ENCODE measurements around the gene SUSD6.

SUSD6 gene

DNA sequence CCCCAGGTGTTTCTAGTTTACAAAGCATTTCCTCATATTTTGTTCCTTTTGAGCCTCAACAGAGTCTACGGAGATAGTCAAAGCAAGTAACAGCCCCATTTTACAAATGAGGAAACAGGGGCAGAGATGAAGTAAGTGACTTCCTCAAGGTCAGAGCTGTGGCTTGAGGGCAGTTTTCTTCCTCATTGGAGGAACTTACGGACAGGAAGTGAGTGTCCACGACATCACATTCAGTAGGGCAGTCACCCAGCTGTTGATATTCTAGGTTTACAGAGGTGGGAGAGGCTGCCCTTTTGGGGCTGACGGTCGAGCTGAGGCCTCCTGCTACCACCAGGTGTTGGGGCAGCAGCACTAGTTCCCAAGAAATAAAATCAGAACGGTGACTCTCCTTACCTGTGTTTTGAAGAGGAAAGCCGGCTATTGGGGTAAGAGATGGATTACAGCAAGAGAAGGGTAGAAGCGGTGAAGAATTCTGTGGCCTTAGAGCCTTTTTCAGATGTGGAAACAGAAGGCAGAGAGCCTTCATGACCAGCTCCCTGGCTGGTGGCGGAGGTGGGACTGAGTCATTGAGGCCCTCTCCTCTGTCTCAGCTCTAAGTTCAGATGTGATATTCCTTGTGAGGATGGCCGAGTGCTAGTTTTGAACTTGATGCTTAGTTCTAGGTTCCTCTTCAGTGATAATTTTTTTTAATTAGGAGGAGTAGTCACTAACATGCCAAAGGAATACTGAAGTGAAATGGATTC is 41.7 kb downstream of the SUSD6 start:
- DNase-seq: no peak

DNA sequence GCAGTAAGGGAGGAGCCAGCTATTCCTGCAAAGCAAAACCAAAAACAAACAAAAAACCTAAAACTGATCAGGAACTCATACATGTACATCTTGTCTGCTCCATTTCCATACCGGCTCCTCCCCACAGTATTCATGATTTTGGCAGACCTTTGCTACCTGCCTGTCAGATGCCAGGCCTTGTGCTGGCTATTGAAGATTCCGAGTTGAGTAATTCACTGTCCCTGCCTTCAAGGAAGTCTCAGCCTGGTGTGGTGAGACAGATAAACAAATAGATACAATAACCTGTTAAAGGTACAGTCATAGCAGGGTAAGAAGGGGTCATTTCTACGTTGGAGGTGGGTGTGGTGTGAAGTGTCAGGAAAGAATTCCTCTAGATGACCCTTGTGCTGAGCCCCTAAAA is 42.7 kb downstream of the SUSD6 start:
- DNase-seq: no peak

DNA sequence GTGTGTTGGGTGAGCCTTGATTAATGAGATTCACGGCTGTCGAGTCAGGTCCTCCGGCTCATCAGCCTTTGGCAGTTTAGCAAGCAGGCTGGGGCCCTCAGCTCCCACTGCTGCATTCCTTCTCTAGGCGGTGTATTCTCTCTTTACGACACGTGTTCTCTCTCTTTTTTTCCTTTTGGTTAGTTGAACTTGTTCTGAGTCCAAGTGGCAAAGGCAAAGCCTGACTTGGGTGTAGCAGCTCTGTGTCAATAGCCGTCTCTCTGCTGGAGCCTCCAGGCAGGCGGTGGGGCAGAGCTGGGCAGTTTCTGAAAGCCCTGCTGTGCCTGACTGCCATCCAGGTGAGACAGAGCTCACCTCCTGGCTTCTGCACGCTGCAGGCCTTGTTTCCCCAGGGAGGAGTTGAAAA is 46.6 kb downstream of the SUSD6 start:
- peak; percentile 43 for DNase-seq

DNA sequence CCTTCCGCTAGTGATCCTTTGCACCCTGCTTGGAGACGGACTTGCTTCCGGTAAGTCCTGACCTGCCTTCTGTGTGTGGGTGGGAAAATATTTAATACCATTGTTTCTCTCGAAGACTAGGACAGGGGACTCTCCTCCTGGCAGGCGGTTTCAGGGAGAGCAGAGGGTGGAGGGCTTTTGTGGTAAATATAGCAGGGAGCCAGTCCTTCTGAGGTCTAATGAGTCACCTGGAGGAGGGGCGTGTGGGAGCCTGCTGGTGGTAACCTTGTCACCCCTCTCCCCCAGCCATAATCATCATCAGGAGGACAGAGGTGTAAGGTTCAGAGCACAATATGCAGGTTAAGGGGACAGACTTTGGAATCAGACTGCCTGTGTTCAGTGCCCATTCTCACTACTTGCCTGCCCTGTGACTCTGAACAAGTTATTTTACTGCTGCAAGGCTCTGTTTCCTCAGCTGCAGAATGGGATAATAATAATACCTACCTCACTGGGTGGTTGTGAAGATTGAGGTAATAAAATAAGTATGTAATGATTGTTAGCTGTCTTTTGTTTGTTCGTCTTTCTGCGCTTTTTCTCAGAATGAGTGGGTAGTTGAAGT is 47.4 kb downstream of the SUSD6 start:
- no peak for DNase-seq

DNA sequence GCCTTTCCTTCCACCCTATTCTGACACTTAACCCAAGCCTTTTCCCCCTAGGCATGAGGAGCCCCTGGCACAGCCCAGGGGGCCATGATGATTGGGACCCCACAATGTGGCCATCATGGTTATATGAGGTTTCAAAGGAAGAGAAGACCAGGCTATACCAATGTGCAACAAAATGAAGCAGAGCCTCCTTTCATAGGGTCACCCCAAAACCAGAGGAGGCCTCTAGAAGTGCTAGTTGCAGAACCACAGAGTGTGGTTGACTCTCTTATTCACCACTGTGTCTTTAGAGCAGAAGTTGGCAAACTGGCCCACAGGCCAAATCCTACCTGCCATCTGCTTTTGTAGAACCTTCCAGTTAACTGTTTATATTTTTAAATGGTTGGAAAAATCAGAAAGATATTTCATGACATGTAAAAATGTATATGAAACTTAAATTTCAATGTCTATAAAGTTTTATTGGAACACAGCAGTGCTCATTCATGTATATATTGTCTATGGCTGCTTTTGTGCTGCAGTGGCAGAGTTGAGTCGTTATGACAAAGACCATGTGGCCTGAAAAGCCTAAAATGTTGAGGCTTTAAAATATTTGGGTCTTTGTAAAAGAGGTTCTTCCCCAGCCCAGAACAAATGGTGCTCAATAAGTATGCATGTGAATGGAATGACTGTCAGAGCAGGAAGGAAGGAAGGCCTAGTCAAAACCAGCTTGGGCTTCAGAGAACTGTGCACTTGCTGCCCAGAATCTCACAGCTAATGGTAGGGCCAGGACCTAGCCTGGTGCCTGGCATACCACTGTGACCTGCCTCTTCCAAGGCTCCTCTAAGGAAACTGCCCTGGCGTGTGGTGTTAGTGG is 49.2 kb downstream of the SUSD6 start:
- DNase-seq: no peak

DNA sequence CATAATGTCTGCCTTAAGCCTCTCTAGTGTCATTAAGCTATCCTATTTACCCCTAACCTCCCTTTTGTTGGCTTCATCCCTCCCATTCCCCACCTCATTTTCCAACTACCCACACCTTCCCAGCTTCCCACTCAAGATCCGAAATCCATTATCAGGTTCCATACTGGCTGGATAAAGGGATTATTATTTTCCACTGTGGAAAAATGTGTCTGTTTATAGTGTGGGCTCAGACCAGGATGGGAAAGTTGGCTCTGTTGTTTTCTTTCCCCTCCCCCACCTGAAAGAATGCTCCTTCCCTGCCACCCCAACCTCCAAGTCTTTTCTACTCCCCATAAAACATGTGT is 49.8 kb downstream of the SUSD6 start:
- DNase-seq: no peak

DNA sequence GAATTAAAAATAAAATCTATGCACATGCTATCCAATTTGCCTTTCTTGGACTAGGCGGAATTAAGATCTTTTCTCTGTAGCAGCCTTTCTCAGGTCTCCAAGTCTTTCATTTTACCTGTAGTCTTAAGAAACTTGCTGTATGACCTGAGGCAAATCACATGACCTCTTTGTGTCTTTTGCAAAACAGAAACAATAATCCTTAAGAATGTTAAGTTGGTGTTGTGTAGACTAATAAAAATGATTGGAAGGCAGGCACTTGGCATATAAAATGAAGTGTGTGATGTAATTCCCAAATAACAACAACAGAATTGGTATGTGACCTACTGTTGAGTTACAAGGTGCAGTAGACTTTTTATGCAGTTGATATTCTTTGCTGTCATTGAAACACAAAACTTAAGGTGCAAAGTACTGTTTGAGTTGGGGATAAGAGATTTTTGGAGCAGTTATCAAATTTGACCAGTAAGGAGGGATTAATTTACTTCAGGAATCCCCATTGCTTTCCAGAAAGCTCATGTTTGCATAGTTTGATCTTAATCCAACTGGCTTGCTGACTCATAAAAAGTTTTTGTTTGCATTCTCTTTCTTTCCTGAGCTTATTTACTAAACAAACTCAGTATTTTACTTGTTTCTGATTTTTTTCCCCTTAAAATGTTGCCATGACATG is 51.4 kb downstream of the SUSD6 start:
- DNase-seq: no peak

DNA sequence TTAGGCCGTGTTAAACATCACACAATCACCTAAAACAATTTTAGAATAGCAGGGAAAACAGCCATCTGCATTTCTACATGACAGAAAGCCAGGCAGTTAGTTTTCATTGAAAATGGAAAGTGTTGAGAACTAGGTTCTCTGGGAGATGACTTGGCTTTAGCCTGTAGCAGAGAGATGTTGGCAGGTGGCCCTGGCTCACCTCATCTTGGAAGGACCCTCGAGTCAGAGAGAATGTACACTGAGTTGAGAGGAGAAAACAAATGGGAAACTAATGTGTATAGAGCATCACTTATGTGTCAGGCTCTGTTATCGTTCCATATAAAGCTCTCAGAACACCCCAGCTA is 51.9 kb downstream of the SUSD6 start:
- no peak for DNase-seq

DNA sequence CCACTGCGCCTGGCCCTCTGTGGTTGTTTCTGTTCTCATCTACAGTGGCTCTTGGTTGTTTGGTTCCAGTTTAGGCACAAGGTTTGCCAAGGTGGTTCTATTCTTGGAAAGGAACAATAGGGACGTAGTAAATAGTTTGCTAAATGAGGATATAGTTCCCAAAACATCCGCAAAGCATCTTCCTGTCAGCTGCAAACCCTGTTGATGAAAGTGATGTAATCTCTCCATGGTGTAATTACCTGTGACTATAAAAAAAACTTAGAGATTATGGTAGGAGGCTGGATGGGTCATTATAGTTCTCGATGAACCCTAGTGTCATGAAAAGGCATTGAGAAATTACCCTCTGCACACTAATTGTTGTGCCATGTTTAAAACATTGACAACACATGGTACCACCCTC is 52.9 kb downstream of the SUSD6 start:
- no peak for DNase-seq

DNA sequence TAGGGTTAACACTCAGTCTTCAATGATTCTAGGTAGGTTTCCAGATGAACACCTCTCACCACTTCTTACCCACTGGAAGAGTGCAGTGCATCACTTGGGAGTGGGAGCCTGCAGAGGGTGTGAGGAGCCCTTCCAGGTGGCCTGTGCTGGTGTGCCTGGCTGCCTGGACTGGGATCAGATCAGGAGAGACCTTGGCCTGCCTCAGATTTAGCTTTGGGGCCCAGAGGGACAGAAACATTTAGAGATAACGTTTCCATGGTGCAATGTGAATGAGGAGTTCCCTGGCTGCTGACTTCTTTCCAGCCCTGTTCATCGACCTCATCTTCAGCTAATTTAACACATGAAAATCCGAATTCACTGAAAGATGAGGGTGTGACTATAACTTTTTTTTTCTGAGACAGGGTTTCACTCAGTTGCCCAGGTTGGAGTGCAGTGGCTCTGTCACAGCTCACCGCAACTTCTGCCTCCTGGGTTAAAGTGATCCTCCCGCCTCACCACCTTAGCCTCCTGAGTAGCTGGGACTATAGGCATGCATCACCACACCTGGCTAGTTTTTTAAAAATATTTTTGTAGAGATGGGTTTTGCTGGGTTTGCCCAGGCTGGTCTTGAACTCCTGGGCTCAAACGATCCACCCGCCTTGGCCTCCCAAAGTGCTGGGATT is 53.6 kb downstream of the SUSD6 start:
- DNase-seq: no peak

DNA sequence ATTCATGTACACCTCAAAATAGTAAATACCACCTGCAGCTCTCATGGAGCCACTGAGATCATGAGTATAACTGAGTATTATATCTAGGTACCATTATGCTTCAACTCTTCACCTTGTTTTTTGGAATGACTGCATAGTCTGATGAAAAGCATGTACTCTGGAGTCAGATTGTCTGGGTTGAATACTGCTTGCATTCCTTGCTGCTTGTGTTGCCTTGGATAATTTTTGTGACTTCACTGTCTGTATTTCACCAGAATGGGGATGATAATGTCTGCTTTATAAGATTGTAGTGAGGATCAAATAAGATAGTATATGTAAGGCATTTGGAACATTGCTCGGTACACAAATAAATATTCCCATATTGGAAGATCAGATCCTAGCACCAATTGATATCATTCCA is 54.2 kb downstream of the SUSD6 start:
- peak; percentile 42 for DNase-seq

DNA sequence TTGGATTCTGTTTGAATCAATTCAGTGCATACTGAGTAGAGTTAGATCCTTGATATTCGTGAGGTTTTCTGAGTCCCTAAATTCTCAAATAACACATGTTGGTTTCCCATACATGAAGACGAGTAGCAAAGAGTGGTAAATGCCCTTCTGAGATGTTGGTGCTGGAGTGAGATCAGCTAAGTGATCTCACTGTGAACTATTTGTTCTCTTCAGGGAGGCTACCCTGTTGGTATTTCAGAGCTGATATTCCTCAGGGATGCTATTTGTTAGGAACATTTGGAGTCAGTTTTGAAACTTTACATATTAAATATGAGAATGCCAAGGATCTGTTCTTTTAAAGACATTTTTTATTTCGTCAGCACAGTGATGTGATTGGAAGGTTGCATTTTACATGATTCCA is 54.7 kb downstream of the SUSD6 start:
- DNase-seq: no peak

DNA sequence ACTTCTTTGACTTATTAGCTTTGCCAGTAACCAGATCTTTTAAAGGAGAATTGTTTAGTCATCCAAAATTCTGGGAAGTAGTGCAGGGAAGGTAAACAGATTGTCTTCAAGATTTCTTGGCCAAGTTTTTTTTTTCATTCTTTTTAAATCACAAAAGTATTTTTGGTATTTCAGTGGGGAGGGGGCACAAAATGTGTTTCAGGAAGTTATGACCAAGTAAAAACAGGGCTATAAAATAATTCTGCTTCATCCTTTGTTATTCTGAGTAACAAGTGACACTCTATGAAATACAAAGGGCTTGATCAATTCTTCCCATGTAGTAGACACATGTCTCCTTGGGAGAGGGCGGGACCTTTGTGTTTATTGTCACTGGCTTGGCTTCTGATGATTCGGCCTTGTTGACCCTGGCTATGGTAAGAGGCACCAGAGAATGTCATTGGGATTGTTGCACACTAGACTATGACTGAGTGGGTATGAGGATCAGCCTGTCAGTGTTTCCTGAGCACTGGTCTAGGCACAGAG is 55.4 kb downstream of the SUSD6 start:
- DNase-seq: peak; percentile 79

DNA sequence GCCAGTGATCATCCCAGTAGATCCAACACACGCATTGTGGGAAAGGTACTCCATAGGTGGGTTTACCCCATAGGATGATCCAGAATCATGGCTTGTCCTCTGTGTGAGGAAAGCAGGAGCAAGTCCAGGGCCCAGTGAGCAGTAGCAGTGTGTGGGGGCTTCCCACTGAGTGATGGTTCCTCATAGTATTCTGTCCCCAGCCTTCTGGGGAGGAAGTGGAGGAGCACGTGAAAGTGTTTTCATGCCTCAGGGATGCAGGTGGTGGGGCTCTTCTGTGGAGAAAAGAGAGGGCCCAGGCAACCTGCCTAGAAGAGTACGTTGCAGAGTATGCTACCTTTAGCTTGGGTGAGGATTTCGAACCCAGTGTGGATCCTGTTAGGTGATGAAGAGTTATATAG is 56.5 kb downstream of the SUSD6 start:
- DNase-seq: no peak

DNA sequence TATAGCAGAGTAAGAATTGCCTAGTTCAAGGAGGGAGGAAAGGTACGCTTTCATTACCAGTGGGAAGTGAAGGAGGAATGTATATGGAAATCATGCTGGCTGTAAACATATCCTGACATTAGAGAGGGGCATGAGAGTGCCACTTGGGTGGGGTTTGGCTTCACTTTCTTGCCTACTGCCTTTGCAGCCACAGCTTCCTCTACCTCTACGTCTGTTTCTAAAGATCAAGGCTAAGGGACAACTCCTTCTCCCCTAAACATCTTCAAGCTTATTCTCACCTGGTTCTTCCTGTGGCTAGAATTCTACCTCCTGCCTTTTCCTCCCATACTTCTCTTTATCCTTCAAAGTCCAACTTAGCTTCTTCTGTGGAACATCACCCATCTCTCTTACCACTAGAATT is 58.0 kb downstream of the SUSD6 start:
- DNase-seq: no peak

DNA sequence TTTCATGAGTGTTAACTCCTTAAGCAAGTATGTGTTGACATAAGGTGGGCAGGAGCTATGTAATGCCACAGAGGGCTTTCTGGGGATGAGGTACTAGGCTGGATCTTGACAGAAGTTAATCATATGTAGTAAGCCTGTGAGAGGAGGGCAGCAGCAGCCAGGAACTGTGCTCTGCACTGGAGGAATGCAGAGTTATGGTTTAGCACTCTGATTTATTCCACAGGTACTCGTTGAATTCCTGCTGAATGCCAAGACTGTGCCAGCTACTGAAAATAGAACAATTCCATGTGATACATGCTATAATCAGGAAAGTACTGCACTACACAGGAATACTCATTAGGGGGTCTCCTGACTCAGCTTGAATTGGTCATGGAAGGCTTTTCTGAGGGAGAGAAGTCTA is 58.7 kb downstream of the SUSD6 start:
- DNase-seq: peak; percentile 24

DNA sequence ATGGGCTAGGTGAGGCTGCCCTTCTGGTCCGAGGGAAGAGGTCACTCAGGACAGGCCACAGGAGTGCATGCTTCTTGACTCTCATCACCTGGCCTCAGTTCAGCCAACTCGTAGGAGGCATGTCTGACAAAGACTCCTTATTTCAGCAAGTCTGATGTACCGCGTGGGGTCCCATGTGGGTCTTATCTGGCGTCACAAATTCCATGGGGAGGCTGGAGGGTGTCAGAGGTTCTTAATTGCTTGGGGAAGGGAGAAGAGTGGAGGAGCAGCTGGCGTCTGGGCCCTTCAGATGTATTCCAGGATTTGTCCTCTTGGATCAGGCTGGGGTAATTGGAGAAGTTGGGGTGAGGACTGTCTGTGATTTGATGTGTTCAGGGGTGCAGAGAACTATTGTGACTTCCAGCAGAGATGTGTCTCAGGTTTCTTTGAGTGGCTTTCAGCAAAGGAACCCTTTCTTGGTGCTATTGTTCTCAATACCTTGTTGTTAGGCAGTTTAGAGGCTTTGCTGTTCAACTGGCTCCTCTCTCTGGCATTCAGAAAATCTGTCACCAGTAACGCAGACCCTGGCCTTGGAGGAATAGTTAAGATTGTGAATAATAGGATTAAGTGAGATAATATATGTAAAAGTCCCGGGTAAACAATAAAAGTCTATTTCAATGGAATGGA is 60.1 kb downstream of the SUSD6 start:
- DNase-seq: no peak

DNA sequence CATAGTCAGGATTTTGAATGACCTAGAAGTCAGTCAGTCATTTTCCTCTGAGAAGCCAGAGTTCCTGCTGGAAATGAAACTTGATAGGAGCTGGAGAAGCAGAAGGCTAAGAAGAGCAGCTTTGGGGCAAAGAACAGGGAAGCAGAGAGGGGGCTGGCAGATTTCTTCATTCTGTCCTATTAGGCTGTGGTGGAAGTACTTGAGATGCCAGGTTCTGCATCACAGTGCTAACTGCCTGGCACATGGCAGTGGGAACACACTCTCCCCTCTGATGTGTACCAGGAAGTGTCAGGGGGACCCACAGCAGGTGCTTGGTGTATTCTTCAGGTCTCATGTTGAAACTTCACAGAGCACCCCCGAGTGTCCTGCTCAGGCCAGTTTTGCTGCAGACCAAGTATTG is 61.0 kb downstream of the SUSD6 start:
- no peak for DNase-seq

DNA sequence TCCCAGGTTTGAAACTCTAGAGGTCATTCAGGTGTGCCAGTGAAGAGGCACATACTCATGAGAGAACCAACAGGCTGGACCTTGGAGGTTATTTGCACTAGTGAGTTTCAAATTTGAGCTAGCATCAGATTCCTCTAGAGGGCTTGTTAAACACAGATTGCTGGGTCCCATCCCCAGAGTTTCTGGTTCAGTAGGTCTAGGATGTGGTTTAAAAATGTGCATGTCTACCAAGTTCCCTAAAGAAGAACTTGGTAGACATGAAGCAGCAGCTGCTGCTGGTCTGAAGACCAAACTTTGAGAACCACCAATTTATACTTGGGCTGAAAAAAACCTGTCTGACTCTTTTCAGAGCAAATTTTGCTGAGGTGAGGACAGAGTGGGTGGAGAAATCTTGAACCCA is 61.7 kb downstream of the SUSD6 start:
- no peak for DNase-seq

DNA sequence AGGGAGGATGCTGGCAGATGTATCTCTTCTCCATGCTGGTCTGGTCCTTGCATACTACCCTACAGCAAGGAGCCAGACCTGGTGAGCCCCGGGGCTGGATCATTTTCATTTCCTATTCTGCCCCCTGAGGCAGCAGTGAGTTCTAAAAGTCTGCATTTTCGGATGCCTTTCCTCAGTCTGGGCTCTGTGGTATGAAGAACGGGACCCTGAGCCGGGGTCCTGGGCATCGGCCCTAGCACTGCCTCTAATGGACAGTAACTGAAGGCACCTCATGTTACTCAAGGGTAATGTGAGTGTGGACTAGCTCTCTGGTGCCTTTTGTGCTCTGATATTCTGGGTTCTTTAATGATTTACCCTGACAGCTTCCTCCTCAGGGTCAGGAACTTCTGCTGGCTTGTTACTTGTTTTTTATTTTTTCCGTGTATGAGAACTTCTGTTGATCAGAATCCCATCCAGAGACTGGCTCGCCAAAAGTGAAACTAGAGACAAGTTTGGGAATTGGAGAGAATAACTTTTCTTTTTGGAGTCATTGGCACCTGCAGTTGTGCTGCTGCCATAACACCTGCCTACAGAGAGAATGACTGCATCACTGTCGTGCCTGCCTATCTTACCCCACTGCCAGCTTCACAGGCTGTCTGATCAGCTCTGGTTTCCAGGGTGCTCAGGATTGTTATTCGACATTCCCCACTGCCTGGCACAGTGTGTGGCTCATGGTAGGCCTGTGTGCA is 62.3 kb downstream of the SUSD6 start:
- DNase-seq: no peak

DNA sequence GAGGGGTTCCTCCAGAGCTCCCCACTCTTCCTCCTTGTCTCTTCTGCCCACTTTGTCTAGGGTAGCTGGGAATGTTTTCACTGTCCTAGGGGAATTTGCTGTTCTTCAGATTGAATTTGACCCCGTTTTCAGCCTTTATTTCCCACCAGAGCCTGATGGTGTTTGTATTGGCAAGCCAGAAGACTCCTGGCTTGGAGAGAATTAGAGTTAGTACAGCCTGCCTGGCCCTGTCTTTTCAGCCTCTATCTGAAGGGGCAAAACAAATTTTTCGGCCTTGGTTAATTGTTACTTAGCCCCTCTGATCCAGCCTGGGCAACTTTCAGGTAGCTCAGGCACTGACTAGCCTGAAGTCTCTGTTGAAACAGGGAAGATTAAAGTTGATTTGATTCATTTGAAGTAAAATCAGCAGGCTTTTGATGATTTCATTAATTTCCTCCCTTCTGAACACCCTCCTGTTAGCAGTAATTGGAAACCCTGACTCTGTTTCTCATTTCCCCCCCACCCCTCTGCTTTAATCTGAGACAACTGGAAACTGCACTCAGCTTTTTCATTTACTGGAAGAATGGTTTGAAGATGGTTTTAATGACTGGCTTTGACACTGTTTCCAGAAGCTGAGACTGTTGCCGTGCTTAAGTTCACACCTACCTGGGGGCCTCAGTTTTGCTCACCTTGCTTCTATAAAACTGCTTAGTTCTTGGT is 63.3 kb downstream of the SUSD6 start:
- DNase-seq: no peak
